ENCODE measurements around the gene POLR1B. TPM values are rescaled to one million over a fixed set of nuclear protein-coding genes. Genes with fewer than 3 reads are reported as not detected.

Gene POLR1B
- total and polyA plus RNA-seq, 10 of the 15 experiments (the other 5 are each of a cell fraction or from before 2014, with no cell fraction given): 13.4 to 55.8 (median 35.9) TPM

GRCh38 chr2:112584134-112584890 is 42.0 kb downstream of the POLR1B start, which contains the start of gene CHCHD5 (continued):
- TF ChIP-seq, protein P1, sequence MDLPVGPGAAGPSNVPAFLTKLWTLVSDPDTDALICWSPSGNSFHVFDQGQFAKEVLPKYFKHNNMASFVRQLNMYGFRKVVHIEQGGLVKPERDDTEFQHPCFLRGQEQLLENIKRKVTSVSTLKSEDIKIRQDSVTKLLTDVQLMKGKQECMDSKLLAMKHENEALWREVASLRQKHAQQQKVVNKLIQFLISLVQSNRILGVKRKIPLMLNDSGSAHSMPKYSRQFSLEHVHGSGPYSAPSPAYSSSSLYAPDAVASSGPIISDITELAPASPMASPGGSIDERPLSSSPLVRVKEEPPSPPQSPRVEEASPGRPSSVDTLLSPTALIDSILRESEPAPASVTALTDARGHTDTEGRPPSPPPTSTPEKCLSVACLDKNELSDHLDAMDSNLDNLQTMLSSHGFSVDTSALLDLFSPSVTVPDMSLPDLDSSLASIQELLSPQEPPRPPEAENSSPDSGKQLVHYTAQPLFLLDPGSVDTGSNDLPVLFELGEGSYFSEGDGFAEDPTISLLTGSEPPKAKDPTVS (IDR thresholded peaks at IDR 0.05; ENCODE audit: low read depth, low read length): no peak
- TF ChIP-seq BMI1 (IDR thresholded peaks at IDR 0.05; ENCODE audit: borderline replicate concordance): peak; percentile 91
- TF ChIP-seq TARDBP (IDR thresholded peaks at IDR 0.05; ENCODE audit: borderline replicate concordance): peak; percentile 45; the same call in 1 of the 2 replicates
- no peak for TF ChIP-seq WRNIP1 (IDR thresholded peaks at IDR 0.05; ENCODE audit: borderline replicate concordance, low read depth, low read length)
- TF ChIP-seq IKZF1 (conservative IDR thresholded peaks at IDR 0.05): peak; percentile 95
- TF ChIP-seq, protein P2, sequence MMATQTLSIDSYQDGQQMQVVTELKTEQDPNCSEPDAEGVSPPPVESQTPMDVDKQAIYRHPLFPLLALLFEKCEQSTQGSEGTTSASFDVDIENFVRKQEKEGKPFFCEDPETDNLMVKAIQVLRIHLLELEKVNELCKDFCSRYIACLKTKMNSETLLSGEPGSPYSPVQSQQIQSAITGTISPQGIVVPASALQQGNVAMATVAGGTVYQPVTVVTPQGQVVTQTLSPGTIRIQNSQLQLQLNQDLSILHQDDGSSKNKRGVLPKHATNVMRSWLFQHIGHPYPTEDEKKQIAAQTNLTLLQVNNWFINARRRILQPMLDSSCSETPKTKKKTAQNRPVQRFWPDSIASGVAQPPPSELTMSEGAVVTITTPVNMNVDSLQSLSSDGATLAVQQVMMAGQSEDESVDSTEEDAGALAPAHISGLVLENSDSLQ (IDR thresholded peaks at IDR 0.05): peak; percentile 57
- TF ChIP-seq SIN3A (IDR thresholded peaks at IDR 0.05; ENCODE audit: low read depth, low read length): no peak
- TF ChIP-seq, protein P3, sequence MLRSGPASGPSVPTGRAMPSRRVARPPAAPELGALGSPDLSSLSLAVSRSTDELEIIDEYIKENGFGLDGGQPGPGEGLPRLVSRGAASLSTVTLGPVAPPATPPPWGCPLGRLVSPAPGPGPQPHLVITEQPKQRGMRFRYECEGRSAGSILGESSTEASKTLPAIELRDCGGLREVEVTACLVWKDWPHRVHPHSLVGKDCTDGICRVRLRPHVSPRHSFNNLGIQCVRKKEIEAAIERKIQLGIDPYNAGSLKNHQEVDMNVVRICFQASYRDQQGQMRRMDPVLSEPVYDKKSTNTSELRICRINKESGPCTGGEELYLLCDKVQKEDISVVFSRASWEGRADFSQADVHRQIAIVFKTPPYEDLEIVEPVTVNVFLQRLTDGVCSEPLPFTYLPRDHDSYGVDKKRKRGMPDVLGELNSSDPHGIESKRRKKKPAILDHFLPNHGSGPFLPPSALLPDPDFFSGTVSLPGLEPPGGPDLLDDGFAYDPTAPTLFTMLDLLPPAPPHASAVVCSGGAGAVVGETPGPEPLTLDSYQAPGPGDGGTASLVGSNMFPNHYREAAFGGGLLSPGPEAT (IDR thresholded peaks at IDR 0.05; ENCODE audit: low read depth): peak; percentile 80
- TF ChIP-seq, protein P4, sequence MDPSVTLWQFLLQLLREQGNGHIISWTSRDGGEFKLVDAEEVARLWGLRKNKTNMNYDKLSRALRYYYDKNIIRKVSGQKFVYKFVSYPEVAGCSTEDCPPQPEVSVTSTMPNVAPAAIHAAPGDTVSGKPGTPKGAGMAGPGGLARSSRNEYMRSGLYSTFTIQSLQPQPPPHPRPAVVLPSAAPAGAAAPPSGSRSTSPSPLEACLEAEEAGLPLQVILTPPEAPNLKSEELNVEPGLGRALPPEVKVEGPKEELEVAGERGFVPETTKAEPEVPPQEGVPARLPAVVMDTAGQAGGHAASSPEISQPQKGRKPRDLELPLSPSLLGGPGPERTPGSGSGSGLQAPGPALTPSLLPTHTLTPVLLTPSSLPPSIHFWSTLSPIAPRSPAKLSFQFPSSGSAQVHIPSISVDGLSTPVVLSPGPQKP (IDR thresholded peaks at IDR 0.05; ENCODE audit: low read depth, low read length): peak; percentile 76
- peak; percentile 63 for TF ChIP-seq HDGF (IDR thresholded peaks at IDR 0.05)
- TF ChIP-seq FOXK2 (IDR thresholded peaks at IDR 0.05): 0 out of 2 replicates have a peak, but pooled peaks have one; percentile 14
- TF ChIP-seq POLR2AphosphoS5 (IDR thresholded peaks at IDR 0.05; ENCODE audit: low read length): peak; percentile 92
- TF ChIP-seq ZBTB11 (CRISPR knock-in tag; IDR thresholded peaks at IDR 0.05): no peak
- TF ChIP-seq EZH2 (IDR thresholded peaks at IDR 0.05; ENCODE audit: borderline replicate concordance, control insufficient read depth, low read depth, low read length): no peak
- TF ChIP-seq RAD51 (IDR thresholded peaks at IDR 0.05): no peak
- peak; percentile 10 for TF ChIP-seq SP1 (IDR thresholded peaks at IDR 0.05; ENCODE audit: low read depth, low read length)
- no peak for TF ChIP-seq HDAC6 (IDR thresholded peaks at IDR 0.05; ENCODE audit: unreplicated experiment)
- TF ChIP-seq SREBF2 (IDR thresholded peaks at IDR 0.05; ENCODE audit: low read length): no peak
- TF ChIP-seq ZNF217 (IDR thresholded peaks at IDR 0.05): no peak
- TF ChIP-seq KAT2A (conservative IDR thresholded peaks at IDR 0.05; ENCODE audit: control insufficient read depth, low read depth, low read length): no peak
- no peak for TF ChIP-seq SUPT20H (IDR thresholded peaks at IDR 0.05; ENCODE audit: borderline replicate concordance, control insufficient read depth, low read depth, low read length)
- no peak; a peak in 1 of 4 replicates for TF ChIP-seq IKZF2 (IDR thresholded peaks at IDR 0.05)

All from GM12878 (cell line).